Loucy (cell line): ENCODE measurements around the gene TMEM45A.

Experiments
- H2AFZ ChIP-seq: fragments of 200-600 bp; sonication (generic); 2 replicates; pipeline ENCODE4 v1.6.0; 2016; ENCODE audit warnings: antibody characterized with exemption, mild to moderate bottlenecking, low read length, moderate library complexity
- H3F3A ChIP-seq: fragments of 200-600 bp; 2 replicates; pipeline ENCODE4 v1.6.0; 2016; ENCODE audit warnings: antibody characterized with exemption, low read depth, mild to moderate bottlenecking
- H3K27me3 ChIP-seq: fragments of 200-600 bp; sonication (generic); 2 replicates; pipeline ENCODE4 v1.6.1; 2014; ENCODE audit warnings: low read length, mild to moderate bottlenecking; ENCODE audit not compliant: insufficient read depth, poor library complexity, severe bottlenecking
- H3K36me3 ChIP-seq: fragments of 200-600 bp; sonication (generic); 2 replicates; pipeline ENCODE4 v1.6.1; 2016; ENCODE audit warnings: low read length; ENCODE audit not compliant: insufficient read depth
- H3K4me1 ChIP-seq: fragments of 200-600 bp; sonication (generic); 2 replicates; pipeline ENCODE4 v1.5.1; 2014; ENCODE audit warnings: low read length, mild to moderate bottlenecking; ENCODE audit not compliant: insufficient read depth, poor library complexity, severe bottlenecking
- H3K4me2 ChIP-seq: fragments of 200-600 bp; sonication (generic); 2 replicates; pipeline ENCODE4 v1.6.0; 2014; ENCODE audit warnings: antibody characterized with exemption, low read length, low read depth, mild to moderate bottlenecking; ENCODE audit not compliant: poor library complexity, severe bottlenecking
- H3K4me3 ChIP-seq: fragments of 200-600 bp; sonication (generic); 2 replicates; pipeline ENCODE4 v1.5.1; 2014; ENCODE audit warnings: low read length, mild to moderate bottlenecking, mixed read lengths; ENCODE audit not compliant: poor library complexity, severe bottlenecking
- H3K79me2 ChIP-seq: fragments of 200-600 bp; sonication (generic); 2 replicates; pipeline ENCODE4 v1.6.1; 2014; ENCODE audit warnings: low read length; ENCODE audit not compliant: insufficient read depth
- H3K9ac ChIP-seq: fragments of 200-600 bp; sonication (generic); 2 replicates; pipeline ENCODE4 v1.6.0; 2014; ENCODE audit warnings: mild to moderate bottlenecking, low read depth, low read length, moderate library complexity; ENCODE audit not compliant: poor library complexity, severe bottlenecking
- H3K9me2 ChIP-seq: fragments of 200-600 bp; sonication (generic); replicated peaks from 2 replicates; pipeline ENCODE4 v1.6.1; 2016; ENCODE audit warnings: low read depth, low read length, mixed read lengths
- H3K9me3 ChIP-seq: fragments of 200-600 bp; sonication (generic); 2 replicates; pipeline ENCODE4 v1.6.1; 2014; ENCODE audit warnings: mild to moderate bottlenecking, antibody characterized with exemption, low read length, low read depth; ENCODE audit not compliant: insufficient read depth
- H4K20me1 ChIP-seq: fragments of 200-600 bp; sonication (generic); 2 replicates; pipeline ENCODE4 v1.6.0; 2014; ENCODE audit warnings: antibody characterized with exemption, low read length, mild to moderate bottlenecking; ENCODE audit not compliant: insufficient read depth, poor library complexity, severe bottlenecking
- CTCF ChIP-seq: fragments of 200-600 bp; sonication (generic); conservative IDR thresholded peaks from 2 replicates; pipeline ENCODE4 v1.5.1; 2014; ENCODE audit warnings: mild to moderate bottlenecking, antibody characterized with exemption, low read length
- EZH2phosphoT487 ChIP-seq: fragments of 200-600 bp; IDR thresholded peaks from 2 replicates; pipeline ENCODE4 v1.6.1; 2018; ENCODE audit warnings: antibody characterized with exemption, mild to moderate bottlenecking, moderate library complexity, borderline replicate concordance

The TMEM45A gene

GRCh38 chr3:100556673-100557310 is 64.4 kb downstream of the TMEM45A start:
- TF ChIP-seq CTCF (no peak), EZH2phosphoT487 (no peak)
- Histone ChIP-seq H4K20me1 (no peaks in the 10 kb centered on the region), H3K79me2 (no peaks in the 10 kb centered on the region), H2AFZ (no peak overlapping the region), H3K27me3 (no peaks in the 10 kb centered on the region), H3K36me3 (no peaks in the 10 kb centered on the region), H3F3A (no peaks in the 10 kb centered on the region), H3K9me3 (no peaks in the 10 kb centered on the region), H3K9me2 (no peaks in the 10 kb centered on the region), H3K9ac (no peak overlapping the region), H3K4me3 (no peak overlapping the region), H3K4me1 (no peaks in the 10 kb centered on the region), H3K4me2 (no peak overlapping the region)

GRCh38 chr3:100558233-100558632 is 65.8 kb downstream of the TMEM45A start:
- Histone ChIP-seq H3F3A (no peaks in the 10 kb centered on the region), H2AFZ (no peak overlapping the region), H3K4me1 (no peaks in the 10 kb centered on the region), H3K27me3 (no peaks in the 10 kb centered on the region), H3K79me2 (no peaks in the 10 kb centered on the region), H3K9me3 (no peaks in the 10 kb centered on the region), H3K9me2 (no peaks in the 10 kb centered on the region), H3K9ac (no peak overlapping the region), H4K20me1 (no peaks in the 10 kb centered on the region), H3K4me3 (no peak overlapping the region), H3K4me2 (no peak overlapping the region), H3K36me3 (no peaks in the 10 kb centered on the region)
- TF ChIP-seq EZH2phosphoT487 (no peak), CTCF (no peak)

- H3K9me2 ChIP-seq = no peaks in the 10 kb centered on the region
- H3K9me3 ChIP-seq = no peaks in the 10 kb centered on the region
- H3K4me3 ChIP-seq = no peak overlapping the region
- no peaks in the 10 kb centered on the region for H3K4me1 ChIP-seq
- no peaks in the 10 kb centered on the region for H3F3A ChIP-seq
- no peaks in the 10 kb centered on the region for H3K27me3 ChIP-seq
- no peak for TF ChIP-seq CTCF
- TF ChIP-seq EZH2phosphoT487 = no peak
- no peak overlapping the region for H3K9ac ChIP-seq
- no peaks in the 10 kb centered on the region for H4K20me1 ChIP-seq
- no peak overlapping the region for H3K4me2 ChIP-seq
- H2AFZ ChIP-seq = no peak overlapping the region
- no peaks in the 10 kb centered on the region for H3K79me2 ChIP-seq
- H3K36me3 ChIP-seq = no peaks in the 10 kb centered on the region
These were observed 68.0 kb downstream of the TMEM45A start for GRCh38 chr3:100560426-100560825.
